OCI-LY1 (cell line): ENCODE data around the gene HECW1.

Experiments
- H2AFZ ChIP-seq: fragments of 200-600 bp; sonication (generic), shearing (Covaris generic); 2 replicates; pipeline ENCODE4 v1.6.0; 2014; ENCODE audit warnings: antibody characterized with exemption, mild to moderate bottlenecking, low read length
- H3F3A ChIP-seq: fragments of 200-600 bp; sonication (generic), shearing (Covaris generic); 2 replicates; pipeline ENCODE4 v1.6.0; 2014; ENCODE audit warnings: mild to moderate bottlenecking, antibody characterized with exemption, low read length, moderate library complexity; ENCODE audit not compliant: insufficient read depth
- H3K27ac ChIP-seq: fragments of 200-600 bp; sonication (generic); 2 replicates; pipeline ENCODE4 v1.5.1; 2014; ENCODE audit warnings: low read length, mixed run types, mild to moderate bottlenecking, low read depth; ENCODE audit not compliant: poor library complexity, severe bottlenecking
- H3K27me3 ChIP-seq: fragments of 200-600 bp; sonication (generic); 2 replicates; pipeline ENCODE4 v1.6.0; 2014; ENCODE audit warnings: antibody characterized with exemption, mild to moderate bottlenecking, low read length, moderate library complexity; ENCODE audit not compliant: insufficient read depth
- H3K36me3 ChIP-seq: fragments of 200-600 bp; sonication (generic); 2 replicates; pipeline ENCODE4 v1.6.1; 2014; ENCODE audit warnings: mild to moderate bottlenecking, antibody characterized with exemption, low read length, moderate library complexity, mixed read lengths; ENCODE audit not compliant: insufficient read depth
- H3K4me1 ChIP-seq: fragments of 200-600 bp; sonication (generic); 2 replicates; pipeline ENCODE4 v1.5.1; 2014; ENCODE audit warnings: mild to moderate bottlenecking, low read length, moderate library complexity; ENCODE audit not compliant: insufficient read depth, severe bottlenecking
- H3K4me2 ChIP-seq: fragments of 200-600 bp; sonication (generic), shearing (Covaris generic); 2 replicates; pipeline ENCODE4 v1.6.1; 2014; ENCODE audit warnings: low read length
- H3K4me3 ChIP-seq: fragments of 200-600 bp; sonication (generic); 2 replicates; pipeline ENCODE4 v1.5.1; 2014; ENCODE audit warnings: low read length, low read depth, mild to moderate bottlenecking, mixed read lengths; ENCODE audit not compliant: poor library complexity, severe bottlenecking
- H3K79me2 ChIP-seq: fragments of 200-600 bp; shearing (Covaris generic); 2 replicates; pipeline ENCODE4 v1.6.1; 2016; ENCODE audit warnings: mixed run types, low read length, mixed read lengths; ENCODE audit not compliant: insufficient read depth
- H3K9ac ChIP-seq: fragments of 200-600 bp; sonication (generic), shearing (Covaris generic); 2 replicates; pipeline ENCODE4 v1.6.1; 2014; ENCODE audit warnings: mild to moderate bottlenecking, low read length, mixed read lengths
- H3K9me2 ChIP-seq: fragments of 200-600 bp; sonication (generic), shearing (Covaris generic); 2 replicates; pipeline ENCODE4 v1.6.1; 2014; ENCODE audit warnings: low read depth, mild to moderate bottlenecking, low read length, mixed read lengths
- H3K9me3 ChIP-seq: fragments of 200-600 bp; shearing (Covaris generic); 2 replicates; pipeline ENCODE4 v1.6.1; 2014; ENCODE audit warnings: low read length, mixed read lengths
- H4K20me1 ChIP-seq: fragments of 200-600 bp; sonication (generic), shearing (Covaris generic); 2 replicates; pipeline ENCODE4 v1.6.0; 2016; ENCODE audit warnings: mild to moderate bottlenecking, low read length; ENCODE audit not compliant: insufficient read depth
- CTCF ChIP-seq: fragments of 200-600 bp; sonication (generic), shearing (Covaris generic); IDR thresholded peaks from 2 replicates; pipeline ENCODE4 v1.5.1; 2017; ENCODE audit warnings: mild to moderate bottlenecking, antibody characterized with exemption, low read length, moderate library complexity, mixed read lengths
- EZH2 ChIP-seq: fragments of 200-600 bp; sonication (generic), shearing (Covaris generic); IDR thresholded peaks from 2 replicates; pipeline ENCODE4 v1.8.0; 2017; ENCODE audit warnings: borderline replicate concordance, mixed run types, mild to moderate bottlenecking, antibody characterized with exemption, low read length, moderate library complexity, mixed read lengths

The HECW1 gene

GRCh38 chr7:43113622-43114457 is 1.4 kb downstream of the HECW1 start:
- H3K27me3 ChIP-seq = no peaks in the 10 kb centered on the region
- no peak overlapping the region for H3K27ac ChIP-seq
- no peaks in the 10 kb centered on the region for H3K9me3 ChIP-seq
- no peaks in the 10 kb centered on the region for H3K9me2 ChIP-seq
- H3K9ac ChIP-seq = no peak overlapping the region
- no peak overlapping the region for H3K4me3 ChIP-seq
- H2AFZ ChIP-seq = no peak overlapping the region
- no peaks in the 10 kb centered on the region for H3F3A ChIP-seq
- no peaks in the 10 kb centered on the region for H3K36me3 ChIP-seq
- no peaks in the 10 kb centered on the region for H4K20me1 ChIP-seq
- H3K4me2 ChIP-seq = no peak overlapping the region
- TF ChIP-seq CTCF = no peak
- TF ChIP-seq EZH2 = no peak
- H3K4me1 ChIP-seq = no peaks in the 10 kb centered on the region
- H3K79me2 ChIP-seq = no peaks in the 10 kb centered on the region

GRCh38 chr7:43114458-43114780 is 2.0 kb downstream of the HECW1 start:
- no peaks in the 10 kb centered on the region for H3K9me2 ChIP-seq
- no peaks in the 10 kb centered on the region for H3K79me2 ChIP-seq
- H3K9me3 ChIP-seq = no peaks in the 10 kb centered on the region
- H3K4me2 ChIP-seq = no peak overlapping the region
- no peak overlapping the region for H2AFZ ChIP-seq
- no peak overlapping the region for H3K4me3 ChIP-seq
- no peak overlapping the region for H3K9ac ChIP-seq
- TF ChIP-seq EZH2 = no peak
- no peak for TF ChIP-seq CTCF
- H3K36me3 ChIP-seq = no peaks in the 10 kb centered on the region
- H3F3A ChIP-seq = no peaks in the 10 kb centered on the region
- no peaks in the 10 kb centered on the region for H3K27me3 ChIP-seq
- no peaks in the 10 kb centered on the region for H4K20me1 ChIP-seq
- H3K4me1 ChIP-seq = no peaks in the 10 kb centered on the region
- H3K27ac ChIP-seq = no peak overlapping the region

GRCh38 chr7:43116451-43116850 is 4.0 kb downstream of the HECW1 start:
- no peak overlapping the region for H3K9ac ChIP-seq
- H3K27me3 ChIP-seq = no peaks in the 10 kb centered on the region
- no peaks in the 10 kb centered on the region for H3K36me3 ChIP-seq
- H3K9me3 ChIP-seq = no peaks in the 10 kb centered on the region
- no peaks in the 10 kb centered on the region for H3K4me1 ChIP-seq
- H3K9me2 ChIP-seq = no peaks in the 10 kb centered on the region
- H3K27ac ChIP-seq = no peak overlapping the region
- no peaks in the 10 kb centered on the region for H4K20me1 ChIP-seq
- no peak overlapping the region for H3K4me2 ChIP-seq
- H3F3A ChIP-seq = no peaks in the 10 kb centered on the region
- no peak overlapping the region for H3K4me3 ChIP-seq
- TF ChIP-seq CTCF (no peak), EZH2 (no peak)
- no peak overlapping the region for H2AFZ ChIP-seq
- H3K79me2 ChIP-seq = no peaks in the 10 kb centered on the region
